Liver (tissue), 3 donors: ENCODE results near the gene TMEM179.

Experiments
- FOXA1 ChIP-seq: IDR thresholded peaks from 2 replicates; pipeline ENCODE4 v1.6.1; 2016; ENCODE audit warnings: antibody characterized with exemption
- GABPA ChIP-seq, 2 donors: IDR thresholded peaks in 1 of 2; conservative IDR thresholded peaks in 1 of 2; 2 replicates each; pipeline ENCODE4 v1.6.1; 2016; ENCODE audit warnings: antibody characterized with exemption in 2 of 2, mild to moderate bottlenecking in 1 of 2, moderate library complexity in 1 of 2
- NR2F2 ChIP-seq: IDR thresholded peaks from 2 replicates; pipeline ENCODE4 v1.6.1; 2016; ENCODE audit warnings: antibody characterized with exemption
- RAD21 ChIP-seq, 2 donors: IDR thresholded peaks; 2 replicates each; pipeline ENCODE4 v1.6.1; 2016; ENCODE audit warnings: antibody characterized with exemption in 2 of 2, mild to moderate bottlenecking in 2 of 2
- RXRA ChIP-seq, 2 donors: IDR thresholded peaks; 2 replicates each; pipeline ENCODE4 v1.6.1; 2017 to 2018; ENCODE audit warnings: antibody characterized with exemption in 2 of 2, mild to moderate bottlenecking in 1 of 2
- YY1 ChIP-seq: IDR thresholded peaks from 2 replicates; pipeline ENCODE4 v1.6.1; 2016; ENCODE audit warnings: antibody characterized with exemption, mild to moderate bottlenecking
- TF ChIP-seq, protein P1 (sequence below): fragments of 150-350 bp; IDR thresholded peaks from 2 replicates; pipeline ENCODE4 v1.5.1; 2017; ENCODE audit warnings: improper control_type of control experiment, low read depth, low read length; ENCODE audit not compliant: missing input control
- TF ChIP-seq, protein P2 (sequence below): IDR thresholded peaks from 2 replicates; pipeline ENCODE4 v1.6.1; 2016; ENCODE audit warnings: antibody characterized with exemption
- TF ChIP-seq, protein P3 (sequence below): IDR thresholded peaks from 2 replicates; pipeline ENCODE4 v1.6.1; 2016; ENCODE audit warnings: antibody characterized with exemption
- donor health status: healthy.
- donor health status: healthy.

DNA sequence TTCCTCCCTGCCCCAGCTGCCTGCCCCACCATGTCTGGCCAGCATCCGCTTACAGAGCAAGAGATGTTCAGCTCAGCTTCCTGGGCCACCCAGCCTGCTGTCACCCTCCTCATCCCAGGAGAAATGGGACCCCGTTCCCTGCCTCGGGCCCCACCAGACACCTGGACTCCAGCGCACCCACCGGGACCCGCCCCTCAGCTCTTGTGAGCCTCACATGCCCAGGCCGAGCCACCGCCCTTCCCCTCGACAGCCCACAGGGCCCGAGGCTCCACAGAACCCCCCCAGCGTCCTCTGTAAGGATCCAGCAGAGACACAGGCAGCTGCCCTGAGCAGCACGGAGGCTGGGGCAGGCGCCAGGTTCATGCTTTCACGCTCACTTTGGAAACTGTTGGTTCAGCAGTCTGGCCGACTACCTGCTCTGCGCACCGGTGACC lies 43.4 kb downstream of the TMEM179 start:
- TF ChIP-seq RAD21 (IDR thresholded peaks at IDR 0.05) (no peak), NR2F2 (no peak), YY1 (no peak), FOXA1 (no peak), RXRA (IDR thresholded peaks at IDR 0.05) (no peak), GABPA (IDR thresholded peaks at IDR 0.05 in 1 of 2, conservative IDR thresholded peaks at IDR 0.05 in 1 of 2) (no peak)
- TF ChIP-seq, protein P1, sequence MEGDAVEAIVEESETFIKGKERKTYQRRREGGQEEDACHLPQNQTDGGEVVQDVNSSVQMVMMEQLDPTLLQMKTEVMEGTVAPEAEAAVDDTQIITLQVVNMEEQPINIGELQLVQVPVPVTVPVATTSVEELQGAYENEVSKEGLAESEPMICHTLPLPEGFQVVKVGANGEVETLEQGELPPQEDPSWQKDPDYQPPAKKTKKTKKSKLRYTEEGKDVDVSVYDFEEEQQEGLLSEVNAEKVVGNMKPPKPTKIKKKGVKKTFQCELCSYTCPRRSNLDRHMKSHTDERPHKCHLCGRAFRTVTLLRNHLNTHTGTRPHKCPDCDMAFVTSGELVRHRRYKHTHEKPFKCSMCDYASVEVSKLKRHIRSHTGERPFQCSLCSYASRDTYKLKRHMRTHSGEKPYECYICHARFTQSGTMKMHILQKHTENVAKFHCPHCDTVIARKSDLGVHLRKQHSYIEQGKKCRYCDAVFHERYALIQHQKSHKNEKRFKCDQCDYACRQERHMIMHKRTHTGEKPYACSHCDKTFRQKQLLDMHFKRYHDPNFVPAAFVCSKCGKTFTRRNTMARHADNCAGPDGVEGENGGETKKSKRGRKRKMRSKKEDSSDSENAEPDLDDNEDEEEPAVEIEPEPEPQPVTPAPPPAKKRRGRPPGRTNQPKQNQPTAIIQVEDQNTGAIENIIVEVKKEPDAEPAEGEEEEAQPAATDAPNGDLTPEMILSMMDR = no peak
- TF ChIP-seq, protein P2, sequence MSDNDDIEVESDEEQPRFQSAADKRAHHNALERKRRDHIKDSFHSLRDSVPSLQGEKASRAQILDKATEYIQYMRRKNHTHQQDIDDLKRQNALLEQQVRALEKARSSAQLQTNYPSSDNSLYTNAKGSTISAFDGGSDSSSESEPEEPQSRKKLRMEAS = no peak
- TF ChIP-seq, protein P3, sequence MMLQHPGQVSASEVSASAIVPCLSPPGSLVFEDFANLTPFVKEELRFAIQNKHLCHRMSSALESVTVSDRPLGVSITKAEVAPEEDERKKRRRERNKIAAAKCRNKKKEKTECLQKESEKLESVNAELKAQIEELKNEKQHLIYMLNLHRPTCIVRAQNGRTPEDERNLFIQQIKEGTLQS = no peak
